HEK293 (cell line): ENCODE data around the gene PTH1R.

Experiments used
- KLF1 ChIP-seq: fragments of 450-650 bp; formaldehyde crosslinking; IDR thresholded peaks from 2 replicates; pipeline ENCODE4 v1.5.1; 2016; ENCODE audit warnings: missing biosample characterization, missing genetic modification characterization
- KLF8 ChIP-seq: fragments of 450-650 bp; formaldehyde crosslinking; IDR thresholded peaks from 2 replicates; pipeline ENCODE4 v1.5.1; 2016; ENCODE audit warnings: missing biosample characterization, missing genetic modification characterization
- MZF1 ChIP-seq: fragments of 450-650 bp; formaldehyde crosslinking; IDR thresholded peaks from 2 replicates; pipeline ENCODE4 v1.5.1; 2017; ENCODE audit warnings: missing biosample characterization, missing genetic modification characterization, borderline replicate concordance
- RBAK ChIP-seq: fragments of 450-650 bp; formaldehyde crosslinking; IDR thresholded peaks from 2 replicates; pipeline ENCODE4 v1.5.1; 2016; ENCODE audit warnings: missing biosample characterization, missing genetic modification characterization
- TRIM28 ChIP-seq: IDR thresholded peaks from 2 replicates; pipeline ENCODE4 v1.6.1; 2011; ENCODE audit warnings: low read length, control low read depth, borderline replicate concordance
- YY1 ChIP-seq: fragments of 450-650 bp; formaldehyde crosslinking; IDR thresholded peaks from 2 replicates; pipeline ENCODE4 v1.5.1; 2018; ENCODE audit warnings: missing biosample characterization, missing genetic modification characterization
- ZBTB20 ChIP-seq: fragments of 450-650 bp; formaldehyde crosslinking; IDR thresholded peaks from 2 replicates; pipeline ENCODE4 v1.5.1; 2016; ENCODE audit warnings: missing biosample characterization, missing genetic modification characterization
- ZFP3 ChIP-seq: fragments of 450-650 bp; formaldehyde crosslinking; IDR thresholded peaks from 2 replicates; pipeline ENCODE4 v1.5.1; 2016; ENCODE audit warnings: low read depth, missing biosample characterization, missing genetic modification characterization
- ZFP37 ChIP-seq: fragments of 450-650 bp; formaldehyde crosslinking; IDR thresholded peaks from 2 replicates; pipeline ENCODE4 v1.5.1; 2016; ENCODE audit warnings: missing biosample characterization, missing genetic modification characterization
- ZNF155 ChIP-seq: fragments of 450-650 bp; formaldehyde crosslinking; IDR thresholded peaks from 2 replicates; pipeline ENCODE4 v1.5.1; 2016; ENCODE audit warnings: missing biosample characterization, missing genetic modification characterization
- ZNF266 ChIP-seq: fragments of 450-650 bp; formaldehyde crosslinking; IDR thresholded peaks from 2 replicates; pipeline ENCODE4 v1.5.1; 2016; ENCODE audit warnings: missing biosample characterization, missing genetic modification characterization, low read depth
- ZNF404 ChIP-seq: fragments of 450-650 bp; formaldehyde crosslinking; IDR thresholded peaks from 2 replicates; pipeline ENCODE4 v1.5.1; 2017; ENCODE audit warnings: missing biosample characterization, missing genetic modification characterization
- ZNF426 ChIP-seq: fragments of 450-650 bp; formaldehyde crosslinking; IDR thresholded peaks from 2 replicates; pipeline ENCODE4 v1.5.1; 2017; ENCODE audit warnings: missing biosample characterization, missing genetic modification characterization, mild to moderate bottlenecking, inconsistent platforms, moderate library complexity
- ZNF549 ChIP-seq: fragments of 450-650 bp; IDR thresholded peaks from 2 replicates; pipeline ENCODE4 v1.5.1; 2018; ENCODE audit warnings: missing biosample characterization, missing genetic modification characterization, mild to moderate bottlenecking, inconsistent platforms, moderate library complexity
- ZNF561 ChIP-seq: fragments of 450-650 bp; IDR thresholded peaks from 2 replicates; pipeline ENCODE4 v1.5.1; 2018; ENCODE audit warnings: missing biosample characterization, missing genetic modification characterization, borderline replicate concordance
- ZNF585B ChIP-seq: fragments of 450-650 bp; formaldehyde crosslinking; IDR thresholded peaks from 2 replicates; pipeline ENCODE4 v1.5.1; 2016; ENCODE audit warnings: missing biosample characterization, missing genetic modification characterization
- ZNF660 ChIP-seq: fragments of 450-650 bp; IDR thresholded peaks from 2 replicates; pipeline ENCODE4 v1.5.1; 2018; ENCODE audit warnings: missing biosample characterization, mild to moderate bottlenecking, missing genetic modification characterization
- ZNF777 ChIP-seq: fragments of 450-650 bp; formaldehyde crosslinking; IDR thresholded peaks from 2 replicates; pipeline ENCODE4 v1.5.1; 2017; ENCODE audit warnings: missing biosample characterization, missing genetic modification characterization, borderline replicate concordance
- ZNF830 ChIP-seq: fragments of 450-650 bp; IDR thresholded peaks from 2 replicates; pipeline ENCODE4 v1.5.0; 2018; ENCODE audit warnings: missing biosample characterization, missing genetic modification characterization, low read depth, mild to moderate bottlenecking, moderate library complexity
- ZSCAN23 ChIP-seq: fragments of 450-650 bp; formaldehyde crosslinking; IDR thresholded peaks from 2 replicates; pipeline ENCODE4 v1.5.1; 2016; ENCODE audit warnings: missing biosample characterization, missing genetic modification characterization
- TF ChIP-seq, protein P1 (sequence below): fragments of 450-650 bp; formaldehyde crosslinking; IDR thresholded peaks from 2 replicates; pipeline ENCODE4 v1.5.1; 2016; ENCODE audit warnings: missing biosample characterization, missing genetic modification characterization
- TF ChIP-seq, protein P2 (sequence below): fragments of 450-650 bp; formaldehyde crosslinking; IDR thresholded peaks from 2 replicates; pipeline ENCODE4 v1.5.1; 2017; ENCODE audit warnings: missing biosample characterization, missing genetic modification characterization
- TF ChIP-seq, protein P3 (sequence below): fragments of 450-650 bp; formaldehyde crosslinking; IDR thresholded peaks from 2 replicates; pipeline ENCODE4 v1.5.1; 2016; ENCODE audit warnings: missing biosample characterization, missing genetic modification characterization, borderline replicate concordance
- TF ChIP-seq, protein P4 (sequence below): fragments of 450-650 bp; formaldehyde crosslinking; IDR thresholded peaks from 2 replicates; pipeline ENCODE4 v1.5.1; 2016; ENCODE audit warnings: missing biosample characterization, missing genetic modification characterization
- TF ChIP-seq, protein P5 (sequence below): fragments of 450-650 bp; formaldehyde crosslinking; IDR thresholded peaks from 2 replicates; pipeline ENCODE4 v1.5.1; 2016; ENCODE audit warnings: missing biosample characterization, missing genetic modification characterization
- TF ChIP-seq, protein P6 (sequence below): fragments of 450-650 bp; formaldehyde crosslinking; conservative IDR thresholded peaks from 2 replicates; pipeline ENCODE4 v1.5.1; 2016; ENCODE audit warnings: low read depth, missing biosample characterization, missing genetic modification characterization

Gene PTH1R

DNA sequence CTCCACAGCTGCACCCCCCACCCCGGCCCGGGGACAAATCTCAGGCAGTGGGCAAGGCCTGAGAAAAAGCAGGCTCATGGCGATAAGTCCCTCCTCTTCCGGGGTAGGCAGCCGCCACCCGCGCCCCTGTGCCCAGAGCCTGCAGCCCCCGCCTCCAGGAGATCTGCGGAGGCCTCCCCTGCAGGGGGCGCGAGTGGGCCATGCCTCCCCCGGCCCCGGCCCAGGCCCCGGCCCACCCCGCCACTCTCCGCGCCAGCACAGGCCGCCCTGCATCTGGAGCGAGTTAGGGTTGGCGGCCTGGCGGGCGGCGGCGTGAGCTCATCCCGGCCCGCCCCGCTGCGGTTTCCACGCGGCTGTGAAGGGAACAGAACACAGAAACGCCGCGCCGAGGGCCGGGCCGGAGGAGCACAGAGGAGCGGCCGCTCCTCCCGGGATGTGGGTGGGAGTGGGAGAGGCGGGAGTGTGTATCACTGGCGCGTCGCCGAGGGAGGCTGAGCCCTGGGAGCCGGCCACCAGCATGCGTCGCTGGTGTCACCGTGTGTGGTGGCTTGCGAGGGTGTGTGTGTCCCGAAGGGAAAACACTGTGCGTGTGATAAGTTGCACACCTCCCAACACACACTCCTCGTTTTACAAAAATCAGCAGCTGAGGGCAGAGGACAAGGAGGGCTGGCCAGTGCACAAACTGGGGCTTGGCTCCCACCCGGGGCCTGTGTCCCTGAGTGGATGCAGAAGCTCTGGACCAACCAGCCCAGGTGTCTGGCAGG lies 31.5 kb upstream of the PTH1R start (continued):
- TF ChIP-seq, protein P1, sequence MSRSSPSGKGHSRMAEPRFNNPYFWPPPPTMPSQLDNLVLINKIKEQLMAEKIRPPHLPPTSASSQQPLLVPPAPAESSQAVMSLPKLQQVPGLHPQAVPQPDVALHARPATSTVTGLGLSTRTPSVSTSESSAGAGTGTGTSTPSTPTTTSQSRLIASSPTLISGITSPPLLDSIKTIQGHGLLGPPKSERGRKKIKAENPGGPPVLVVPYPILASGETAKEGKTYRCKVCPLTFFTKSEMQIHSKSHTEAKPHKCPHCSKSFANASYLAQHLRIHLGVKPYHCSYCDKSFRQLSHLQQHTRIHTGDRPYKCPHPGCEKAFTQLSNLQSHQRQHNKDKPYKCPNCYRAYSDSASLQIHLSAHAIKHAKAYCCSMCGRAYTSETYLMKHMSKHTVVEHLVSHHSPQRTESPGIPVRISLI, result no peak
- TF ChIP-seq, protein P2, sequence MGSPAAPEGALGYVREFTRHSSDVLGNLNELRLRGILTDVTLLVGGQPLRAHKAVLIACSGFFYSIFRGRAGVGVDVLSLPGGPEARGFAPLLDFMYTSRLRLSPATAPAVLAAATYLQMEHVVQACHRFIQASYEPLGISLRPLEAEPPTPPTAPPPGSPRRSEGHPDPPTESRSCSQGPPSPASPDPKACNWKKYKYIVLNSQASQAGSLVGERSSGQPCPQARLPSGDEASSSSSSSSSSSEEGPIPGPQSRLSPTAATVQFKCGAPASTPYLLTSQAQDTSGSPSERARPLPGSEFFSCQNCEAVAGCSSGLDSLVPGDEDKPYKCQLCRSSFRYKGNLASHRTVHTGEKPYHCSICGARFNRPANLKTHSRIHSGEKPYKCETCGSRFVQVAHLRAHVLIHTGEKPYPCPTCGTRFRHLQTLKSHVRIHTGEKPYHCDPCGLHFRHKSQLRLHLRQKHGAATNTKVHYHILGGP, result no peak
- TF ChIP-seq ZFP3 (tag by site-specific recombination), result no peak
- no peak for TF ChIP-seq ZNF777 (tag by site-specific recombination)
- TF ChIP-seq, protein P3, sequence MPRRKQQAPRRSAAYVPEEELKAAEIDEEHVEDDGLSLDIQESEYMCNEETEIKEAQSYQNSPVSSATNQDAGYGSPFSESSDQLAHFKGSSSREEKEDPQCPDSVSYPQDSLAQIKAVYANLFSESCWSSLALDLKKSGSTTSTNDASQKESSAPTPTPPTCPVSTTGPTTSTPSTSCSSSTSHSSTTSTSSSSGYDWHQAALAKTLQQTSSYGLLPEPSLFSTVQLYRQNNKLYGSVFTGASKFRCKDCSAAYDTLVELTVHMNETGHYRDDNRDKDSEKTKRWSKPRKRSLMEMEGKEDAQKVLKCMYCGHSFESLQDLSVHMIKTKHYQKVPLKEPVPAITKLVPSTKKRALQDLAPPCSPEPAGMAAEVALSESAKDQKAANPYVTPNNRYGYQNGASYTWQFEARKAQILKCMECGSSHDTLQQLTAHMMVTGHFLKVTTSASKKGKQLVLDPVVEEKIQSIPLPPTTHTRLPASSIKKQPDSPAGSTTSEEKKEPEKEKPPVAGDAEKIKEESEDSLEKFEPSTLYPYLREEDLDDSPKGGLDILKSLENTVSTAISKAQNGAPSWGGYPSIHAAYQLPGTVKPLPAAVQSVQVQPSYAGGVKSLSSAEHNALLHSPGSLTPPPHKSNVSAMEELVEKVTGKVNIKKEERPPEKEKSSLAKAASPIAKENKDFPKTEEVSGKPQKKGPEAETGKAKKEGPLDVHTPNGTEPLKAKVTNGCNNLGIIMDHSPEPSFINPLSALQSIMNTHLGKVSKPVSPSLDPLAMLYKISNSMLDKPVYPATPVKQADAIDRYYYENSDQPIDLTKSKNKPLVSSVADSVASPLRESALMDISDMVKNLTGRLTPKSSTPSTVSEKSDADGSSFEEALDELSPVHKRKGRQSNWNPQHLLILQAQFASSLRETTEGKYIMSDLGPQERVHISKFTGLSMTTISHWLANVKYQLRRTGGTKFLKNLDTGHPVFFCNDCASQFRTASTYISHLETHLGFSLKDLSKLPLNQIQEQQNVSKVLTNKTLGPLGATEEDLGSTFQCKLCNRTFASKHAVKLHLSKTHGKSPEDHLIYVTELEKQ (tag by site-specific recombination), result no peak
- no peak for TF ChIP-seq RBAK
- peak; percentile 96 for TF ChIP-seq ZBTB20 (tag by site-specific recombination)
- TF ChIP-seq, protein P4, sequence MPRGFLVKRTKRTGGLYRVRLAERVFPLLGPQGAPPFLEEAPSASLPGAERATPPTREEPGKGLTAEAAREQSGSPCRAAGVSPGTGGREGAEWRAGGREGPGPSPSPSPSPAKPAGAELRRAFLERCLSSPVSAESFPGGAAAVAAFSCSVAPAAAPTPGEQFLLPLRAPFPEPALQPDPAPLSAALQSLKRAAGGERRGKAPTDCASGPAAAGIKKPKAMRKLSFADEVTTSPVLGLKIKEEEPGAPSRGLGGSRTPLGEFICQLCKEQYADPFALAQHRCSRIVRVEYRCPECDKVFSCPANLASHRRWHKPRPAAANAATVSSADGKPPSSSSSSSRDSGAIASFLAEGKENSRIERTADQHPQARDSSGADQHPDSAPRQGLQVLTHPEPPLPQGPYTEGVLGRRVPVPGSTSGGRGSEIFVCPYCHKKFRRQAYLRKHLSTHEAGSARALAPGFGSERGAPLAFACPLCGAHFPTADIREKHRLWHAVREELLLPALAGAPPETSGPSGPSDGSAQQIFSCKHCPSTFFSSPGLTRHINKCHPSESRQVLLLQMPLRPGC (tag by site-specific recombination), result no peak
- no peak for TF ChIP-seq ZNF561
- no peak for TF ChIP-seq ZNF266 (tag by site-specific recombination)
- no peak for TF ChIP-seq ZFP37 (tag by site-specific recombination)
- TF ChIP-seq, protein P5, sequence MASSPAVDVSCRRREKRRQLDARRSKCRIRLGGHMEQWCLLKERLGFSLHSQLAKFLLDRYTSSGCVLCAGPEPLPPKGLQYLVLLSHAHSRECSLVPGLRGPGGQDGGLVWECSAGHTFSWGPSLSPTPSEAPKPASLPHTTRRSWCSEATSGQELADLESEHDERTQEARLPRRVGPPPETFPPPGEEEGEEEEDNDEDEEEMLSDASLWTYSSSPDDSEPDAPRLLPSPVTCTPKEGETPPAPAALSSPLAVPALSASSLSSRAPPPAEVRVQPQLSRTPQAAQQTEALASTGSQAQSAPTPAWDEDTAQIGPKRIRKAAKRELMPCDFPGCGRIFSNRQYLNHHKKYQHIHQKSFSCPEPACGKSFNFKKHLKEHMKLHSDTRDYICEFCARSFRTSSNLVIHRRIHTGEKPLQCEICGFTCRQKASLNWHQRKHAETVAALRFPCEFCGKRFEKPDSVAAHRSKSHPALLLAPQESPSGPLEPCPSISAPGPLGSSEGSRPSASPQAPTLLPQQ (tag by site-specific recombination), result peak; percentile 56; the same call in 1 of the 2 replicates
- TF ChIP-seq KLF8 (tag by site-specific recombination), result 0 out of 2 replicates have a peak, but pooled peaks have one; percentile 24
- no peak for TF ChIP-seq ZNF426 (tag by site-specific recombination)
- TF ChIP-seq, protein P6, sequence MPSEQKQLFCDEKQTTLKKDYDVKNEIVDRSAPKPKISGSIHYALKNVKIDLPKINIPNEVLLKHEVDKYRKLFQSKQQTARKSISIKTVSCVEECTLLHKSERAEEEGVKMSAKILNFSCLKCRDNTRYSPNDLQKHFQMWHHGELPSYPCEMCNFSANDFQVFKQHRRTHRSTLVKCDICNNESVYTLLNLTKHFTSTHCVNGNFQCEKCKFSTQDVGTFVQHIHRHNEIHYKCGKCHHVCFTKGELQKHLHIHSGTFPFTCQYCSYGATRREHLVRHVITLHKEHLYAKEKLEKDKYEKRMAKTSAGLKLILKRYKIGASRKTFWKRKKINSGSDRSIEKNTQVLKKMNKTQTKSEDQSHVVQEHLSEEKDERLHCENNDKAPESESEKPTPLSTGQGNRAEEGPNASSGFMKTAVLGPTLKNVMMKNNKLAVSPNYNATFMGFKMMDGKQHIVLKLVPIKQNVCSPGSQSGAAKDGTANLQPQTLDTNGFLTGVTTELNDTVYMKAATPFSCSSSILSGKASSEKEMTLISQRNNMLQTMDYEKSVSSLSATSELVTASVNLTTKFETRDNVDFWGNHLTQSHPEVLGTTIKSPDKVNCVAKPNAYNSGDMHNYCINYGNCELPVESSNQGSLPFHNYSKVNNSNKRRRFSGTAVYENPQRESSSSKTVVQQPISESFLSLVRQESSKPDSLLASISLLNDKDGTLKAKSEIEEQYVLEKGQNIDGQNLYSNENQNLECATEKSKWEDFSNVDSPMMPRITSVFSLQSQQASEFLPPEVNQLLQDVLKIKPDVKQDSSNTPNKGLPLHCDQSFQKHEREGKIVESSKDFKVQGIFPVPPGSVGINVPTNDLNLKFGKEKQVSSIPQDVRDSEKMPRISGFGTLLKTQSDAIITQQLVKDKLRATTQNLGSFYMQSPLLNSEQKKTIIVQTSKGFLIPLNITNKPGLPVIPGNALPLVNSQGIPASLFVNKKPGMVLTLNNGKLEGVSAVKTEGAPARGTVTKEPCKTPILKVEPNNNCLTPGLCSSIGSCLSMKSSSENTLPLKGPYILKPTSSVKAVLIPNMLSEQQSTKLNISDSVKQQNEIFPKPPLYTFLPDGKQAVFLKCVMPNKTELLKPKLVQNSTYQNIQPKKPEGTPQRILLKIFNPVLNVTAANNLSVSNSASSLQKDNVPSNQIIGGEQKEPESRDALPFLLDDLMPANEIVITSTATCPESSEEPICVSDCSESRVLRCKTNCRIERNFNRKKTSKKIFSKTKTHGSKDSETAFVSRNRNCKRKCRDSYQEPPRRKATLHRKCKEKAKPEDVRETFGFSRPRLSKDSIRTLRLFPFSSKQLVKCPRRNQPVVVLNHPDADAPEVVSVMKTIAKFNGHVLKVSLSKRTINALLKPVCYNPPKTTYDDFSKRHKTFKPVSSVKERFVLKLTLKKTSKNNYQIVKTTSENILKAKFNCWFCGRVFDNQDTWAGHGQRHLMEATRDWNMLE (tag by site-specific recombination), result peak; percentile 80
- no peak for TF ChIP-seq ZNF585B (tag by site-specific recombination)
- no peak for TF ChIP-seq TRIM28
- 0 out of 2 replicates have a peak, but pooled peaks have one; percentile 46 for TF ChIP-seq ZNF660 (tag by site-specific recombination)
- TF ChIP-seq MZF1 (tag by site-specific recombination), result no peak
- no peak for TF ChIP-seq ZSCAN23
- no peak for TF ChIP-seq ZNF155 (tag by site-specific recombination)
- no peak for TF ChIP-seq ZNF830 (tag by site-specific recombination)
- TF ChIP-seq YY1 (tag by site-specific recombination), result no peak
- TF ChIP-seq ZNF404, result no peak
- TF ChIP-seq ZNF549 (tag by site-specific recombination), result no peak
- peak; percentile 76 for TF ChIP-seq KLF1 (tag by site-specific recombination)
